Activated T-helper 1 cell treated with anti-CD3 and anti-CD28 coated beads, Interleukin-2, amount 50 U/mL, for 16 hours (primary cell): ENCODE results near the gene SIGLEC6.

Experiments
- DNase-seq, 2 donors: peaks; one replicate each; pipeline ENCODE4 v3.0.0-alpha.2; 2020; ENCODE audit warnings: low read depth in 1 of 2, low spot score in 1 of 2

Gene SIGLEC6

GRCh38 chr19:51477344-51477743, 54.1 kb downstream of the SIGLEC6 start:
- no peak for DNase-seq

GRCh38 chr19:51476164-51476563, 55.3 kb downstream of the SIGLEC6 start:
- no peak for DNase-seq

GRCh38 chr19:51473009-51473707, 58.3 kb downstream of the SIGLEC6 start:
- peak; percentile 70 to 71 for DNase-seq

- no peak for DNase-seq
Observed at GRCh38 chr19:51472607-51473006, 58.9 kb downstream of the SIGLEC6 start.

- no peak for DNase-seq
Observed at GRCh38 chr19:51471527-51471926, 59.9 kb downstream of the SIGLEC6 start.

- DNase-seq = no peak
Observed at GRCh38 chr19:51470966-51471365, 60.5 kb downstream of the SIGLEC6 start.

- no peak for DNase-seq
Observed at GRCh38 chr19:51469629-51470028, 61.8 kb downstream of the SIGLEC6 start.

- no peak for DNase-seq
Observed at GRCh38 chr19:51469162-51469561, 62.3 kb downstream of the SIGLEC6 start.

- DNase-seq = no peak
Observed at GRCh38 chr19:51468545-51468920, 62.9 kb downstream of the SIGLEC6 start.

- DNase-seq = no peak
Observed at GRCh38 chr19:51467864-51468544, 63.5 kb downstream of the SIGLEC6 start.
